GM19438 (cell line): Measurements from ENCODE around the gene WHAMM.
"Not testable (repeated sequence)": the region's sequence is repeated elsewhere in the genome, so short reads cannot be mapped to it uniquely, and the experiment has no call there.

Experiments
- ATAC-seq: cut with Tn5 transposase; IDR thresholded peaks from one replicate; pipeline ENCODE4 v1.9.1; 2021; ENCODE audit warnings: low read depth; ENCODE audit not compliant: unreplicated experiment

The WHAMM gene

DNA sequence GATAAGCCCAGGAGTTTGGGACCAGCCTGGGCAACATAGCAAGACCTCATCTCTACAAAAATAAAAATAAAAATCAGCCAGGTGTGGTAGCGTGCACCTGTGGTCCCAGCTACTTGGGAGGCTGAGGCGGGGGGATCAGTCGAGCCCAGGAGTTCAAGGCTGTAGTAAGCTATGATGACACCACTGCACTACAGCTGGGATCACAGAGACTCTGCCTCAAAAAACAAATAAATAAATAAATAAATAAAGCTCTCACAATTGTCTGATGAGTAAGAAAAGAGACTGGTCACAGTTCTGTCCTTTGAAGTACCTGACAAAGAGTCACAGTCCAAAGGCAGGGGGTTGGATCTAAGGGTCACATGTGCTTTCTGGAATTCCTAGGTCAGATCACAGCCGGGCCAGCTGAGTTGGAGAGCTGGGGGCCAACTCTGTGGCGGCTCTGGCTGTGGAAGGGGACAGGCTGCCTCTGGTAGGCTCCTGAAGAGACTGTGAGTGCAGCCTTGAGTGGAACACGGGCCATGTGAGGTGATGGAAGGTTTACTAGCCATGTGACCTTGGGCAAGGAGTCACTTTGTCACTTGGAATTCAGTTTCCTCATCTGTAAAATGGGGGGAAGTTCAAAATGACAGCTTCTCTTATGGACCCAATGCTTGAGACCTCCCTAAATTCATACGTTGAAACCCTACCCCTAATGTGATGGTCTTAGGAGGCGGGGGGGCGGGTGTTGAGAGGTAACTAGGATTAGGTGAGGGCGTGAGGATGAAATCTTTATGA is 47.2 kb downstream of the WHAMM start:
- ATAC-seq, result no peak

DNA sequence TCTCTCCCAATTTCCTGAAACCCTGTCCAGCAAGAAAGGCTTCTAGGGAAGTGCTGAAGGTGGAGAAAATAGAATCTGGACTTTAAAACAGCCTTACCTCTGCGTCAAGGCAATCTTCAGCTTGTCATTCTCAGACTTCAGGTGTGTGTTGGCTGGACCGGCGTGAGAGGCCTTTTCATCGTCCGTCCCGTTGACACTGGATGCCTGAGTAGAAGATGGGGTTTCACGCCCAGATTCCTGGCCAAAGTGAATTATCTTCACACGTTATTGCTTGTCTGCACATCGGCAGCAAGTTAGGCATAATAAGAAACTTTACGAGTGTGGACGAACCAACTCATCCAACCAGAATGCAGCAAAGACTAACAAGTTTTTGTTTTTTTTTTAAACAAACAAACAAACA is 49.5 kb downstream of the WHAMM start:
- no peak for ATAC-seq

DNA sequence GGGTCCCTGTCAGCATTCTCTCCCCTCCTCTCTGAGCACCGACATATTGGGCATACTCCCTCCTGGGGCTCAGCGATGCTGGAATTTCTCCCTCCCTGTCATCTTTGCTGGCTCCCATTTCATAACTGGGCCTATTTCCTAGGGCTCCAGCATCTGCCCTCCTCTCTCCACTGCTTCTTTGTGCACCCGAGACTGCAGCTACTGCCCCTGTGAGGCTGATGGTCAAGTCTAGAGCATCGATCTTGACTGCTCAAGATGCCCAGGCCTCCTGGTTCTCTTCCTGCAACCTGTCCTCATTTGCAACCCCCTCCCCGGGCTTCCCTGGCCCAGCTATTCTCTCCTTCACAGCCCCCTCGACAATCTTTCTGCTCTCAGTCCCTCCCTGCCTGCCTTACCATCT is 53.5 kb downstream of the WHAMM start:
- no peak for ATAC-seq

DNA sequence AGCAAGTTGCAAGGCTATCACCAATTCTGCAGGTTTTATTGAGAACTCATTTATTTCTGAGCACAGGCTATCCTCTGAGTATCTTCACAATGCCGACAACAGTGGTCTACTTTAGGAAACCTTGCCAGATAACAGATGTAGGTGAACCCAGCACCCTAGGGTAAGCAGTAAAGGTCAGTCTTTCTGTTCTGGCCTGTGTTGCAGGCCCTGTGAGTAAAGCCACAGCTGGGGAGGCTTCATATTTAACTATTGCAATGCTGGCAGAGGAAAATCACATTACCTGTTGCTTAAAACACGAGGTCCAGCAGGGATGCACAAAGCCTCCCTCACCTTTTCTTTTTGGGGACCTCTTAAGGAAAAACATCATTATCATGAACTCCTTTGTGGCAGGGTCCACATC is 55.5 kb downstream of the WHAMM start:
- ATAC-seq, result no peak

DNA sequence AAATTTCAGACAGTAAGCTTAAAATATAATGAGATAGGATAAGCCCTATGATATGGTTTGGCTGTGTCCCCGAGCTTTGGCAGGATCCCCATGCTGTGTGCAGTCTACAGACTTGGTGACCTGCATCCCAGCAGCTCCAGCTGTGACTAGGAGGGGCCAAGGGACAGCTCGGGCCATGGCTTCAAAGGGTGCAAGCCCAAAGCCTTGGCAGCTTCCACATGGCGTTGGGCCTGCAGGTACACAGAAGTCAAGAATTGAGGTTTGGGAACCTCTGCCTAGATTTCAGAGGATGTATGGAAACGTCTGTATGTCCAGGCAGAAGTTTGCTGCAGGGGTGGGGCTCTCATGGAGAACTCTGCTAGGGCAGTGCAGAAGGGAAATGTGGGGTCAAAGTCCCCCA is 56.2 kb downstream of the WHAMM start:
- not testable (repeated sequence) for ATAC-seq

DNA sequence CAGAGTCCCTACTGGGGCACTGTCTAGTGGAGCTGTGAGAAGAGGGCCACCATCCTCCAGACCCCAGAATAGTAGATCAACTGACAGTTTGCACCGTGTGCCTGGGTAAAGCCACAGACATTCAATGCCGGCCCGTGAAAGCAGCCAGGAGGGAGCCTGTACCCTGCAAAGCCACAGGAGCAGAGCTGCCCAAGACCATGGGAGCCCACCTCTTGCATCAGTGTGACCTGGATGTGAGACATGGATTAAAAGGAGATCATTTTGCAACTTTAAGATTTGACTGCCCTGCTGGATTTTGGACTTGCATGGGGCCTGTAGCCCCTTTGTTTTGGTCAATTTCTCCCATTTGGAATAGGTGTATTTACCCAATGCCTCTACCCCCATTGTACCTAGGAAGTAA is 56.6 kb downstream of the WHAMM start:
- not testable (repeated sequence) for ATAC-seq

DNA sequence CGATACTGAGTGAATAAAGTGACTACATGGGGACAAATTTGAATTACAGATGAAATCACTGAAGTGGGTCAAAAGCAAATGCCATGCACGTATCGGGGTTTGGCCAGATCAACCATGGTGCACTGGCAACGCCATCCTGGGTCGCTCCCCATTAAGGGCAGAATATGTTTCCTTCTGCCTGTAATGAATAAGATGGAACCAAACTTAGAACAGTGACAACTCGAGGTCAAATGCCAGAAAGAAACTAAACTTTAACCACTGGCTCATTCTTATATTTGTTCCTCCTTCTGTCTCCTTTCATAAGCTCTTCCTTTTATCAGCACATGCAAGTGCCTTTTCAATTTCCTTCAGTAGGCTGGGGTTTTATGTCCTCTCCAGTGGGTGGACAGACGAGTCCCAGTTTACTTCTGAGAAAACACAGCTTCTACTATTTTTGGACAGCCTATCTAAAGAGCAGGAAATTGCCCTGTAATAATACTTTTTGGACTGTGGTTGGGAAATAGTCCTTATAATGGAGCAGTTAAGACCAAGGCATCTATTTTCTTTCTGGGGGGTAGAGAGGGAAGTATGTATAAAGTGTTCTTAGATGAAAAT is 61.4 kb downstream of the WHAMM start:
- ATAC-seq, result no peak

DNA sequence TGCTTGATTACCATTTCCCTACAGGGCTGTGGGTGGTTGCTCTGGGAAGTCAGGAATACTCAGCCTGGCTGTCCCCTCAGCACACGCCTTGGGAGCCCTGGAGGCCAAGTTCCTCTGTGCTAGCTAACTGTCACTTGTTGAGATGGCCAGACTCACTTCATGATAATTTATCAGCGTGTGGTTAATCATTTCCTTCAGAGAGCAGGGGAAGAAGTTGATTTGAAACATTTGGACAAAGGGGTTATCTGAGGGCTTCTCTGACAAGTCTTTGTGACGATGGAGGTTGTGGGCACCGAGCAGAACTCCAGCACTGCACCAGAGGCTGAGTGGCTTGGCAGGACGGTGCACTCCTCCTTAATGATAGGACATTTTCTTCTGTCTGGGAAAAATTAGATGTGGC is 61.9 kb downstream of the WHAMM start:
- ATAC-seq, result no peak

DNA sequence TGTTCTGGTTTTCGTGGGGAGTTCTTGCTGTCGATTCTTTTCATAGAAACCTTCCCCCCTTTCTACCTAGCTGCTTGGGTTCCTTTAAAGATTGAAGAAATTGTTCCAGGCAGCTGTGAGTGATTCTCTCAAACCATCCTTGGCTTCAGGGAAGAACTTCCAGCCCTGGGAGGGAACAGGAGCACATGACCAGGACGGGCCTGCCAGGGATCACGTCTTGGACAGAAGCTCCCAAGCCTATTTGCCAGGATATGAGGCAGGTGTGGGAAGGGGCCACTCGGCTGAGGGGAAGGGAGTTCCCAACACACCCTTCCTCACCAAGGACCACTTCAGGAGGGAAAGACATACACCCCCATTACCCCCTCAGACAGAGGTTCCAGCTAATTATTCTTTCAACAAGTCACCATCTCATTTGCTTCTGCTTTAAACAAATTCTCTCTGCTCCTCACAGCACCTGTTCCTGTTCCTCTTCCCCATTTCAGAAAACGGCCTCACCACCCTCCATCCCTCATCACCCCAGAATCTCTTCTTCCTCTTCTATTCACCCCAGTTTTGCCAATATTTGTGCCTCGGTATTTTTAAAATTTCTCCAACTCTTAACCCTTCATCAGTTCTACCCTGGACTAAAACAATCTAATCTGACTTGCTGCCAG is 62.5 kb downstream of the WHAMM start:
- ATAC-seq, result no peak

DNA sequence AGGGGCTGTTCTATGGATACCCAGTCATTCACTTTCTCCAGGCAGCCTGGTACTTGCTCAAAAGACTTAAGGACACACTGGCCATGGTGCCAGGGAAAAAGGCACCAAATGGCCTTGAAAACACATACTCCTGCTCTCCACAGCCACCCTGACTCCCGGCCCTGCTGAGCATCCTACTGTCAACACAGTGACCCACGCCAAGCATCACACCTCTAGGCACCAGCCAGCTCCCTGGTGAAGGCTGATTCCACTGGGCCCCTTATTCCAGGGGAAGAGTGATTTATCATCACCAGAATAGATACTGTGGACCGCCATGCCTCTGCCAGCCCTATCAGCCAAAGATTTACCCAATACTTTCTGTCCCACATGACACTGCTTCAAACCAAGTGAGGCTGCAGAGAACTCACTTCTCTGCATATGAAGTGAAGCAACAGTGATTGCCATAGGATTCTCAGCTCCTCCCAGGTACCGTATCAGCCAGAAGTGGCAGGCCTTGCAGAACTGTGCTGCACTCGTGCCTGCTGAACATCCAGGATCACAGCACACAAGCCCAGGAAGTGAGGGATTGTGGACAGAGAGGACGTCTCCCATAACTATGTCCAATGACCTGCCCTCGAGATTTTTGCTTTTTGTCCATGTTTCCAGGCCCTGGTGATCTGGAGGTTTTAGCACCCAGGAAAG is 63.7 kb downstream of the WHAMM start:
- ATAC-seq, result no peak

DNA sequence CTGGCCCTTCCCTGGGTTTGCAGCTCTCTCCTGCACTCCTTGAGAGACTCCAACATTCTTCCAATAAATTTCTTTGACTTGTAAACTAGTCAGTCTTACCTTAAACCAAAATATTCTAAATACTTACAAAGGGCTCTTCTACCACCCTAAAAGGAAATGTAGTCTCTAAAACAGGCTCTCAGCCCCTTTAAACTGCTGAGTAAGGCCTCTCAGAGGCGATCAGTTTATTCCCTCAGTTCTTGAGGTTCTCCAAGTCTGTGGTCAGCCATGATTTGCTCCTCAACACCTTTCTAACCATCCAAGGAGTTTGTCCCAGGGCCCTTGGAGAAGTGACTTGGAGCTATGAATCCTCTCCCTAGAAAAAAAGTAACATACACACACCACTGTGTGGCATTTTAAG is 64.8 kb downstream of the WHAMM start:
- no peak for ATAC-seq

DNA sequence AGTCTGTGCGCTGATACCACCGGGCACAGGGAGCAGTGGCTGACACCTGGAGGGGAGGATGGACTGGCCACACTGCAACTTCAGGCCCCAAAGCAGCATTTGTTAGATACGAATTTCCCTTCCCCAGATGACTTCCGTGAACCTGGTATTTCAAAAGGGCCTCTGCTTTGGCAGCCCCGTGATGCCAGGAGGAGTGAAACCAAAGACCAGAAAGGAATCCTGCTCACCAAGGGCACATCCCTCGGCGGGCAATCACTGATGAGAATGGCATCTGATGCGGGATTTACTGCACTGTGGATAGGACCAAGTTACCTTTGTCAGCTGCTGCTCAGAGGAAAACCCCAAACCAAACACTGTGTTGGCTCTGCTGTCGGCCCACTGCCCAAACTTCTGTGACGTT is 65.5 kb downstream of the WHAMM start:
- ATAC-seq, result no peak

DNA sequence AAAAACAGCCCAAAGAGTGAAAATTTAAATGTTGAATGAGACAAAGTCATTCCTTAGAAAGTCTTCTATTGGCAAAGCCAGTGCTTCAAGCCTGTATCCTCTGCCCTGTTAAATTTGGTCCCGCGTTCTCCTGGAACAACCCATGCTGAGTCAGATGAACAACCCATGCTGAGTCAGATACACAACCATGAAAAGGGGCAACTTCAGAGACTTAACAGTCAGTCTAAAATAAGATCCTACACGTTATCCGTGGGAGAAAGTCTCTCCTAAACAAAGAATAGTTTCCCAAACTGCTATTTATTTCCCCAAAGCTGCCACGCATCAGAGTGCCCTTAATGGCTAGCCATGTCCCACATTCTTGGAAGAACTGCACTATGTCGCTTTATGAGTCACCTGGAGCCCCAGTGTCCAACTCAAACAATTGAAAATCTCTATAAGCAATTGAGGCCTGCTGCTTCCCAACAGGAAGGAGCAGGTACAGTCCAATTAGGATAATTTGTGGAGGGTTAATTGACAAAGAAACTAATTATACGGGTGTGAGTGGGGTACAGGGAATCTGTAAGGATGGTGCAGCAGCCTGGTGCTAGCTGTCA is 66.1 kb downstream of the WHAMM start:
- no peak for ATAC-seq

DNA sequence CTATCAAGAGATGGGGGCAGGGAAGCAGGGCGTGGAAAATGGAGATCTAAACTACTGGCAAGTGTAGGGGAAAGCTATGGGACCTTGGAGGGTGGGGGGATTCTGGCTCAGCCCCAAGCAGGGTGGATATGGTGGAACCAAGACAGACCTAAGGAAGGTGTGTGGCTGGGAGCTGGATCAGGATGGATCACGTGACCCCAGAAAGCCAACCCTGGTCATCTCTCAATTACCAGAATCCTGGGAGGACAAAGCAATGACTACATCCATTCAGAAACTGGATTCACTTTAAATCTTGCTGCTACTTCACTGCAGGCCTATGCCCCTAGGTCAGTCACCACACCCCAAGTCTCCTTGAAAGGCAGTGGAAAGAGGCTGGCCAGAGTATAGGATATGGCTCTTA is 68.4 kb downstream of the WHAMM start:
- no peak for ATAC-seq

DNA sequence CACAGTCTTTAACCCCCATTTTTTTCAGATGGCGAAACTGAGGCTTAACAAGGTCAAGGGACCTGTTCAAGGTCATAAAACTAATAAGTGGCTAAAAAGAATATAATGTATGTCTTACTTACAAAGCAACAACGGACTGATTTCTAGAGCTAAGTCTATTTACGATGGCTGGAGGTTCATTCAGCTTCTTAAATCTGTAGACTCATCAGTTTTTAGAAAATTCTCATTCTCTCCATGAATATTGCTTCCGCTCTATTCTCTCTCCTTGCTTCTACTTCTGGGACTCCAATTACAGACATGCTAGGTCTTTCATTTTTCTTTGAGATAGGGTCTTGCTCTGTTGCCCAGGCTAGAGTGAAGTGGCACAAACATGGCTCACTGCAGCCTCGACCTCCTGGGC is 68.9 kb downstream of the WHAMM start:
- no peak for ATAC-seq

DNA sequence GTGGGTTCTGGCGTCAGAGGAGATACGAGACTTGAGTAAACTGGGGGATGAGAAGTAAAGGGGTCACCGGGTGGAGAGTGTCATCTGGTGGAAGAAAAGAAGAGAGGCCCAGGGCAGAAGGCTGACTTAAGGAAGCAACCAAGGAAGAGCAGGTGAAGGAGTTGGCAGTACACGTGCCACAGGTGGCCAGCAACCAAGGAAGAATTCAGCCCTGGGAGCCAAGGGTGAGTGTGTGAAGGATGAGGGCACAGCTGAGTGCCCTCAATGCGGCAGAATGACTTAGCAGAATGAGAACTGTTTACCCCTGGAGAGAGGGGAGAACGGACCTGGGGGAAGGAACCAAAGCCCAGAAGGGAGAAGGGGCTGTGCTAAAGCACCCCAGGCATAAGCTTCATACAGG is 71.3 kb downstream of the WHAMM start:
- ATAC-seq, result no peak

DNA sequence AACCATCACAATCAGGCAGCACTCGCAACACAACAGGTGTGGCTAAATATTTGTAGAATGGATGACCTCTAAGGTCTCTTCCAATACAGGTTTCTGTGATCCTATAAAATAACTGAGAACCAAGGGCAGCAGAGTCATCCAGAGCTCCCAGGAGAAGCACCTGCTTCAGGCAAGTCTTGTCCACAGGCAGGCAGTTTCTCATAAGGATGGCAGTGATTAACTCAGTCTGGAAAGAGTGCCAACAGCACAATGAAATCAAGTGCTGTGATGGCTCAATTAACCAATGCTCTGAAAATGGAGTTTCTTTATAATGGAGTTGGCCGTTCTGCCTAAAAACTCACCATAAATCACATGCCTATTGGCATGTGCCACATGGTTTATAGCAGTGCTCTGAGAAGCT is 72.3 kb downstream of the WHAMM start:
- no peak for ATAC-seq

DNA sequence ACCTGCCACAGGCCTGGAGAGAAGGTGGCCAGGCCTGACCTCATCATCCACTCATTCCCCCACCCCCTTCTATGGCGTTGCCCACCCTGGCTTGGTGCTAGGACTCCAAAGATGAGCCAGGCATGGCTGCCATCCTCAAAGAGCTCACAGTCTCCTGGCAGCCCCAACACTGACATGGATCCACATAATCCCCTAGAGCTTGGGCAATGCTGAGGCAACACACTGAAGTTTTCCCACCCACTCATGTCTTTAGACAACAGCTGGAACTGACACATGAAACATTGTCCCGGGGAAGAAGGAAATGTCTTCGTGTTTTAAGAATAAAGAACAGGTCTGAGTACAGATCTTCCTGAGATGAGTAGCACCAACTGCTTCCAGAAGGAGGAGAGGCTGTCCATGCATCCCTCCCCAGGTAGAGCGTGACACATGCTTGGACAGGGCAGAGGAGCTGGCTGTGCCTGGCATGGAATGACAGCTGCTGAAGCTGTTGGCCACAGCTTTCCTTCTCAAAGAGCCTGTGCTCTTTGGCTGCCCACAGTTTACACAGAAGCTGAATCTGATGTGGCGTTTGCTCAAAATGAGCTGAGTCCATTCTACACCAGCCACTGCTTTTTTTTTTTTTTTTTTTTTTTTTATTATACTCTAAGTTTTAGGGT is 73.0 kb downstream of the WHAMM start:
- ATAC-seq, result no peak
